ENCODE results near the gene SPC25. TPM values are rescaled to one million over a fixed set of nuclear protein-coding genes. Genes with fewer than 3 reads are reported as not detected.

The SPC25 gene
- total RNA-seq, 1 experiment from 2014 or later, result 28.6 TPM

- TF ChIP-seq PRDM15 (CRISPR knock-in tag; IDR thresholded peaks at IDR 0.05), result no peak
- TF ChIP-seq EMX1 (CRISPR knock-in tag; IDR thresholded peaks at IDR 0.05), result no peak
- no peak for TF ChIP-seq NR2C2 (CRISPR knock-in tag; IDR thresholded peaks at IDR 0.05)
- TF ChIP-seq SOX15 (CRISPR knock-in tag; IDR thresholded peaks at IDR 0.05), result no peak
Measured at GRCh38 chr2:168903888-168904287, 13.7 kb upstream of the SPC25 start (continued).

- no peak for ATAC-seq
- no peak for TF ChIP-seq TEAD4 (CRISPR knock-in tag; IDR thresholded peaks at IDR 0.05)
- TF ChIP-seq ATF1 (CRISPR knock-in tag; IDR thresholded peaks at IDR 0.05), result no peak
- TF ChIP-seq IRF1 (CRISPR knock-in tag; IDR thresholded peaks at IDR 0.05), result no peak
- TF ChIP-seq NR1H2 (CRISPR knock-in tag; IDR thresholded peaks at IDR 0.05), result no peak
- no peak for TF ChIP-seq HMGA2 (CRISPR knock-in tag; IDR thresholded peaks at IDR 0.05)
- TF ChIP-seq MXD4 (CRISPR knock-in tag; IDR thresholded peaks at IDR 0.05; ENCODE audit: borderline replicate concordance), result no peak
- no peak for TF ChIP-seq ZNF416 (CRISPR knock-in tag; IDR thresholded peaks at IDR 0.05)
- no peak for TF ChIP-seq ETV6 (CRISPR knock-in tag; IDR thresholded peaks at IDR 0.05)
- no peak for TF ChIP-seq FOXP1 (CRISPR knock-in tag; IDR thresholded peaks at IDR 0.05; ENCODE audit: borderline replicate concordance)
- TF ChIP-seq GRHL2 (CRISPR knock-in tag; IDR thresholded peaks at IDR 0.05; ENCODE audit: insufficient replicate concordance, severe bottlenecking), result no peak
- no peak for TF ChIP-seq CREB1 (CRISPR knock-in tag; IDR thresholded peaks at IDR 0.05)
- TF ChIP-seq FOXJ3 (CRISPR knock-in tag; IDR thresholded peaks at IDR 0.05; ENCODE audit: borderline replicate concordance), result no peak
- no peak for TF ChIP-seq ATF2 (CRISPR knock-in tag; IDR thresholded peaks at IDR 0.05; ENCODE audit: borderline replicate concordance, low read depth)
- TF ChIP-seq RELA (CRISPR knock-in tag; IDR thresholded peaks at IDR 0.05; ENCODE audit: borderline replicate concordance), result no peak
- no peak for TF ChIP-seq E2F5 (CRISPR knock-in tag; IDR thresholded peaks at IDR 0.05)
- no peak for TF ChIP-seq NFE2L1 (CRISPR knock-in tag; IDR thresholded peaks at IDR 0.05)
- TF ChIP-seq ZNF281 (CRISPR knock-in tag; IDR thresholded peaks at IDR 0.05), result no peak
- no peak for TF ChIP-seq ELF4 (CRISPR knock-in tag; IDR thresholded peaks at IDR 0.05; ENCODE audit: low read depth)
- TF ChIP-seq AFF4 (CRISPR knock-in tag; IDR thresholded peaks at IDR 0.05; ENCODE audit: borderline replicate concordance), result no peak
- H3K4me3 Mint-ChIP-seq, result no peak within 1 kb of the TSS
- no peaks in the 10 kb centered on the region for H3K9me3 Mint-ChIP-seq
- H3K4me1 Mint-ChIP-seq, result peaks cover 13% of the 10 kb centered on the region
- no peak for DNase-seq (ENCODE audit: low spot score)
- H3K27ac Mint-ChIP-seq, result no peak within 1 kb of the TSS
- CTCF ChIA-PET, result no interaction called here
- POLR2A ChIA-PET, result no interaction called here
- no peaks in the 10 kb centered on the region for H3K27me3 Mint-ChIP-seq (ENCODE audit: low read depth)
- no peaks in the 10 kb centered on the region for H3K36me3 Mint-ChIP-seq
Measured at GRCh38 chr2:168901003-168901402, 10.8 kb upstream of the SPC25 start, which contains the start of gene G6PC2. G6PC2 (plus strand) TSS chr2:168901291; CDS start chr2:168901332, 41 bp downstream.
